Measurements from ENCODE around the gene ZMIZ1.

Gene ZMIZ1

DNA sequence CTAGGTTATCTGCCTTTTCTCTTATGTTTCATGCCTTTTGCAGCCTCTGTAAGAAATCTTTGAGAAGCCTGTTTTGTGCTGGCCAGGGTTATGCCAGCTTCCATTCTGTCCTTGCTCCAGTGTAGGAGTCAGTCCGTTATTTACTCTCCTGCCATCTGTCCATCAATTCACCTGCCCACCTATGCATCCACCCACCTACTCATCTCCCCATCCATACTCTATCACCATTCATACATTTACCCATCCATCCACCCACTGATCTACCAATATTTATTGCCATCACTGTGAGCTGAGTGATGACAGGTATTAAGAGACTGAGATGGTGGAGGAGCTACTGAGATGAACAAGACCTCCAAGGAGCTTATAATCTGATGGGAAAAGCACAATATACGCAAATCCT is 265.8 kb downstream of the ZMIZ1 start (continued):
- TF ChIP-seq, protein P1, sequence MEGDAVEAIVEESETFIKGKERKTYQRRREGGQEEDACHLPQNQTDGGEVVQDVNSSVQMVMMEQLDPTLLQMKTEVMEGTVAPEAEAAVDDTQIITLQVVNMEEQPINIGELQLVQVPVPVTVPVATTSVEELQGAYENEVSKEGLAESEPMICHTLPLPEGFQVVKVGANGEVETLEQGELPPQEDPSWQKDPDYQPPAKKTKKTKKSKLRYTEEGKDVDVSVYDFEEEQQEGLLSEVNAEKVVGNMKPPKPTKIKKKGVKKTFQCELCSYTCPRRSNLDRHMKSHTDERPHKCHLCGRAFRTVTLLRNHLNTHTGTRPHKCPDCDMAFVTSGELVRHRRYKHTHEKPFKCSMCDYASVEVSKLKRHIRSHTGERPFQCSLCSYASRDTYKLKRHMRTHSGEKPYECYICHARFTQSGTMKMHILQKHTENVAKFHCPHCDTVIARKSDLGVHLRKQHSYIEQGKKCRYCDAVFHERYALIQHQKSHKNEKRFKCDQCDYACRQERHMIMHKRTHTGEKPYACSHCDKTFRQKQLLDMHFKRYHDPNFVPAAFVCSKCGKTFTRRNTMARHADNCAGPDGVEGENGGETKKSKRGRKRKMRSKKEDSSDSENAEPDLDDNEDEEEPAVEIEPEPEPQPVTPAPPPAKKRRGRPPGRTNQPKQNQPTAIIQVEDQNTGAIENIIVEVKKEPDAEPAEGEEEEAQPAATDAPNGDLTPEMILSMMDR (tag by site-specific recombination; IDR thresholded peaks at IDR 0.05), result no peak
- TF ChIP-seq ZSCAN23 (tag by site-specific recombination; IDR thresholded peaks at IDR 0.05), result no peak
- no peak for TF ChIP-seq ZNF585B (tag by site-specific recombination; IDR thresholded peaks at IDR 0.05)

DNA sequence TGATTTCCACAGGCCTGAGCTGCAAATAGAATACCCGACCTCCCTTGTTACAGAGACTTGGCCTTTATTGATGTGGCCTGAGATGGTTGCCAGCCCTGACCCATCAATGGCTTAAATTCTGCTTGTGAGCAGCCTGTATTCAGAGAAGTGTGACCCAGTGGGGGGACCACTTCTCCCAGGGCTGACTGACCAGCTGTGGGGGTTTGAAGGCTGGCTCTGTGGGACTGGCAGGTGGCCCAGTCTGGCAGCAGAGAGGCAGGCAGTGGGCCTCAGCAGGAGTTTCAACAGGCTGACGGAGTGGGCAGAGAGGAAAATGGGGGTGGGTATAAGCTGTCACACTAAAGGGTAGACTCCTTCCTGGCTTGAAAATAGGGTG is 266.3 kb downstream of the ZMIZ1 start:
- POLR2A ChIA-PET, result interaction anchor here (3.0 kb wide), 1 partner anchor 13 kb away, joined by 12 read pairs; no protein-coding TSS in a partner anchor
- no peaks in the 10 kb centered on the region for H3K36me3 ChIP-seq (ENCODE audit: control insufficient read depth in 2 of 2, insufficient read depth in 1 of 2, low read length in 2 of 2)
- CTCF ChIA-PET, result interaction anchor here (2.1 kb wide), 1 partner anchor 11 kb away, joined by 8 read pairs; no protein-coding TSS in a partner anchor
- H3K9me3 ChIP-seq (ENCODE audit: control insufficient read depth, insufficient read depth, low read depth, low read length), result no peaks in the 10 kb centered on the region
- no peak for TF ChIP-seq ZNF324 (tag by site-specific recombination; IDR thresholded peaks at IDR 0.05)
- TF ChIP-seq ZBTB20 (tag by site-specific recombination; IDR thresholded peaks at IDR 0.05), result no peak
- TF ChIP-seq, protein P2, sequence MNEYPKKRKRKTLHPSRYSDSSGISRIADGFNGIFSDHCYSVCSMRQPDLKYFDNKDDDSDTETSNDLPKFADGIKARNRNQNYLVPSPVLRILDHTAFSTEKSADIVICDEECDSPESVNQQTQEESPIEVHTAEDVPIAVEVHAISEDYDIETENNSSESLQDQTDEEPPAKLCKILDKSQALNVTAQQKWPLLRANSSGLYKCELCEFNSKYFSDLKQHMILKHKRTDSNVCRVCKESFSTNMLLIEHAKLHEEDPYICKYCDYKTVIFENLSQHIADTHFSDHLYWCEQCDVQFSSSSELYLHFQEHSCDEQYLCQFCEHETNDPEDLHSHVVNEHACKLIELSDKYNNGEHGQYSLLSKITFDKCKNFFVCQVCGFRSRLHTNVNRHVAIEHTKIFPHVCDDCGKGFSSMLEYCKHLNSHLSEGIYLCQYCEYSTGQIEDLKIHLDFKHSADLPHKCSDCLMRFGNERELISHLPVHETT (tag by site-specific recombination; IDR thresholded peaks at IDR 0.05), result no peak
- peak; percentile 56 for TF ChIP-seq ZFHX2 (tag by site-specific recombination; conservative IDR thresholded peaks at IDR 0.05)
- TF ChIP-seq BCL11A (tag by site-specific recombination; IDR thresholded peaks at IDR 0.05; ENCODE audit: low read depth), result no peak
- TF ChIP-seq ZIC2 (tag by site-specific recombination; IDR thresholded peaks at IDR 0.05), result peak; percentile 94
- peak; percentile 25; the same call in 1 of the 2 replicates for TF ChIP-seq GLIS1 (tag by site-specific recombination; IDR thresholded peaks at IDR 0.05)
- TF ChIP-seq EGR2 (tag by site-specific recombination; IDR thresholded peaks at IDR 0.05; ENCODE audit: low read depth), result peak; percentile 49
- TF ChIP-seq SP3 (tag by site-specific recombination; IDR thresholded peaks at IDR 0.05), result no peak
- H3K4me3 ChIP-seq (ENCODE audit: low read depth, low read length), result no peak overlapping the region
- H3K27ac ChIP-seq (ENCODE audit: extremely low read depth, low read depth, low read length), result no peak overlapping the region
- no peaks in the 10 kb centered on the region for H3K4me1 ChIP-seq (ENCODE audit: control insufficient read depth, insufficient read depth, low read length)

DNA sequence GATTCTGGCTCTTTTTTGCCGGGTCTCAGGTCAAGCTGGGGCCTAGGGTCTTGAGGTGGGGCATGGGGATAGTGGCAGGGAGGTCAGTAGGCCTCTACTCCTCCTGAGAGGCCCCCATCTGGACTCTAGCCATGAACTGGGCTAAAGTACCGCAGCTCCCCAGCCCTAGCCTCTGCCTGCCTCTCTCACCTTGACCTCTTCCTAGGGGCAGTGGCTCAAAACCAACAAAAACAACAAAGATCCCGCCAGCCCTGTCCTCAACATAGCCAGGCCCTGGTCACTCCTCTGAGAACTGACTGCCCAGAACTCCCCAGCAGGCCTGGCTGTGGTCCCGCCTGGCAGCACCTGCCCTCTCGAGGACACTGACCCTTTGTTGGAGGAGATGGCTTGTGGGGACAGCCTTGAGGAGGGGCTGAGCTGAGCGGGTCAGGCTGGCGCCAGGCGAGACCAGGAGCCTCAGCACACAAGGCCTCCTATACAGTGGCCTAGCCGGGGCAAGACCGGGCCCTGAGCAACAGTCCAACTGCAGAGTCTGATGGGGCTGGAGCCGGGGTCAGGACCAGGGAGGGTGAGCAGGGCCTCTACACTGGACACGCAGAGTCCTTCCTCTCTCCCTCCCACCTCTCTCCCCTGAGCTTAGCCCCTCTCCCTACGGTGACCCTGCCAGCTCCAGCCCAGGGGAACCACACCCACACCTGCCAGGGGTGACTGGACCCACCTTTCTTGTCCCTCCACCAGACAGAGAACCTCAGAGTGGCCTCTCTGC is 266.9 kb downstream of the ZMIZ1 start:
- H3K27ac ChIP-seq (ENCODE audit: extremely low read depth, low read depth, low read length), result no peak overlapping the region
- no peak for TF ChIP-seq ZNF202 (tag by site-specific recombination; IDR thresholded peaks at IDR 0.05; ENCODE audit: borderline replicate concordance)
- TF ChIP-seq, protein P3, sequence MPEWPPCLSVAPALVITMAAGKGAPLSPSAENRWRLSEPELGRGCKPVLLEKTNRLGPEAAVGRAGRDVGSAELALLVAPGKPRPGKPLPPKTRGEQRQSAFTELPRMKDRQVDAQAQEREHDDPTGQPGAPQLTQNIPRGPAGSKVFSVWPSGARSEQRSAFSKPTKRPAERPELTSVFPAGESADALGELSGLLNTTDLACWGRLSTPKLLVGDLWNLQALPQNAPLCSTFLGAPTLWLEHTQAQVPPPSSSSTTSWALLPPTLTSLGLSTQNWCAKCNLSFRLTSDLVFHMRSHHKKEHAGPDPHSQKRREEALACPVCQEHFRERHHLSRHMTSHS (tag by site-specific recombination; IDR thresholded peaks at IDR 0.05), result no peak
- TF ChIP-seq, protein P4, sequence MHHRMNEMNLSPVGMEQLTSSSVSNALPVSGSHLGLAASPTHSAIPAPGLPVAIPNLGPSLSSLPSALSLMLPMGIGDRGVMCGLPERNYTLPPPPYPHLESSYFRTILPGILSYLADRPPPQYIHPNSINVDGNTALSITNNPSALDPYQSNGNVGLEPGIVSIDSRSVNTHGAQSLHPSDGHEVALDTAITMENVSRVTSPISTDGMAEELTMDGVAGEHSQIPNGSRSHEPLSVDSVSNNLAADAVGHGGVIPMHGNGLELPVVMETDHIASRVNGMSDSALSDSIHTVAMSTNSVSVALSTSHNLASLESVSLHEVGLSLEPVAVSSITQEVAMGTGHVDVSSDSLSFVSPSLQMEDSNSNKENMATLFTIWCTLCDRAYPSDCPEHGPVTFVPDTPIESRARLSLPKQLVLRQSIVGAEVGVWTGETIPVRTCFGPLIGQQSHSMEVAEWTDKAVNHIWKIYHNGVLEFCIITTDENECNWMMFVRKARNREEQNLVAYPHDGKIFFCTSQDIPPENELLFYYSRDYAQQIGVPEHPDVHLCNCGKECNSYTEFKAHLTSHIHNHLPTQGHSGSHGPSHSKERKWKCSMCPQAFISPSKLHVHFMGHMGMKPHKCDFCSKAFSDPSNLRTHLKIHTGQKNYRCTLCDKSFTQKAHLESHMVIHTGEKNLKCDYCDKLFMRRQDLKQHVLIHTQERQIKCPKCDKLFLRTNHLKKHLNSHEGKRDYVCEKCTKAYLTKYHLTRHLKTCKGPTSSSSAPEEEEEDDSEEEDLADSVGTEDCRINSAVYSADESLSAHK (tag by site-specific recombination; IDR thresholded peaks at IDR 0.05), result no peak
- TF ChIP-seq, protein P5, sequence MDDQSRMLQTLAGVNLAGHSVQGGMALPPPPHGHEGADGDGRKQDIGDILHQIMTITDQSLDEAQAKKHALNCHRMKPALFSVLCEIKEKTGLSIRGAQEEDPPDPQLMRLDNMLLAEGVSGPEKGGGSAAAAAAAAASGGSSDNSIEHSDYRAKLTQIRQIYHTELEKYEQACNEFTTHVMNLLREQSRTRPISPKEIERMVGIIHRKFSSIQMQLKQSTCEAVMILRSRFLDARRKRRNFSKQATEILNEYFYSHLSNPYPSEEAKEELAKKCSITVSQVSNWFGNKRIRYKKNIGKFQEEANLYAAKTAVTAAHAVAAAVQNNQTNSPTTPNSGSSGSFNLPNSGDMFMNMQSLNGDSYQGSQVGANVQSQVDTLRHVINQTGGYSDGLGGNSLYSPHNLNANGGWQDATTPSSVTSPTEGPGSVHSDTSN (CRISPR knock-in tag; IDR thresholded peaks at IDR 0.05), result no peak
- no peak for TF ChIP-seq ZNF174 (tag by site-specific recombination; IDR thresholded peaks at IDR 0.05)
- no peak for TF ChIP-seq ZNF670 (tag by site-specific recombination; IDR thresholded peaks at IDR 0.05; ENCODE audit: low read depth)
- no peak for TF ChIP-seq YY1 (tag by site-specific recombination; IDR thresholded peaks at IDR 0.05)
- TF ChIP-seq ZNF558 (tag by site-specific recombination; IDR thresholded peaks at IDR 0.05), result no peak
- TF ChIP-seq ZNF302 (tag by site-specific recombination; IDR thresholded peaks at IDR 0.05; ENCODE audit: low read depth), result no peak
- TF ChIP-seq ZFP69B (tag by site-specific recombination; IDR thresholded peaks at IDR 0.05), result no peak
- TF ChIP-seq ZNF169 (tag by site-specific recombination; IDR thresholded peaks at IDR 0.05), result no peak
- TF ChIP-seq ZFP37 (tag by site-specific recombination; IDR thresholded peaks at IDR 0.05), result no peak
- TF ChIP-seq GLIS1 (tag by site-specific recombination; IDR thresholded peaks at IDR 0.05), result 0 out of 2 replicates have a peak, but pooled peaks have one; percentile 2
- 0 out of 2 replicates have a peak, but pooled peaks have one; percentile 0 for TF ChIP-seq EGR2 (tag by site-specific recombination; IDR thresholded peaks at IDR 0.05; ENCODE audit: low read depth)
- no peak for TF ChIP-seq ZNF16 (tag by site-specific recombination; IDR thresholded peaks at IDR 0.05; ENCODE audit: low read depth)
- ChIA-PET CTCF (interaction anchor here (2.1 kb wide), 1 partner anchor 10 kb away, joined by 8 read pairs; no protein-coding TSS in a partner anchor), POLR2A (interaction anchor here (3.0 kb wide), 1 partner anchor 13 kb away, joined by 12 read pairs; no protein-coding TSS in a partner anchor)
- no peaks in the 10 kb centered on the region for H3K9me3 ChIP-seq (ENCODE audit: control insufficient read depth, insufficient read depth, low read depth, low read length)
- H3K36me3 ChIP-seq (ENCODE audit: control insufficient read depth in 2 of 2, insufficient read depth in 1 of 2, low read length in 2 of 2), result no peaks in the 10 kb centered on the region
- H3K4me3 ChIP-seq (ENCODE audit: low read depth, low read length), result no peak overlapping the region
- no peaks in the 10 kb centered on the region for H3K4me1 ChIP-seq (ENCODE audit: control insufficient read depth, insufficient read depth, low read length)

All from HEK293 (cell line).